Measurements from ENCODE around the gene AIF1L.

AIF1L gene

DNA sequence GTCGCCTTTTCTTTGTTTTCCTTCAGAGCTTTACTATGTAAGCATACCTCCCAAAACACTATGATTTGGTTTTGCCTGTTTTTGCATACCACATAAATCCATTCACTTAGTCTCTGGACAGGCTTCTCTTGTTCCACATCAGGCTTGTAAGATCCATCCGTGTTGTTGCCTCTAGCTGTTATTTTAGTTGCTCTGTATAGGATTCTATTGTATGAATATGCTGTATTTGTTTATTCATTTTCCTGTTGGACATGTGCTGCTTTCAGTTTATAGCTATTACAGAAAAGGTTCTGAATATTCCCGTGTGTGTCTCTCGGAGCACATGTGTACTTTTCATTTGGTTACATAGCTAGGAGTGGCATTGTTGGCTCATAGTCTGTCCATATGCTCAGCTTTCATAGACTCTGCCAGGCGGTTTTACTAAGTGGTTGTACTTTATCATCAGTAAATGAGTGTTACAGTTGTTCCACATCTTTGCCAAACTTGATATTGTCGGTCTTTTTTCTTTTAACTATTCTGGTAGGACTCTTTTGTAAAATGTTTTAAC is 70.9 kb downstream of the AIF1L start:
- Histone ChIP-seq H3F3A (ENCODE audit: insufficient read depth, low read length) (0 out of 2 replicates have a peak, but pooled peaks cover 4% of the 10 kb centered on the region), H4K20me1 (ENCODE audit: insufficient read depth, low read length) (no peaks in the 10 kb centered on the region), H3K9me2 (replicated peaks; ENCODE audit: insufficient read depth, low read length) (no peaks in the 10 kb centered on the region), H3K79me2 (ENCODE audit: low read length) (0 out of 2 replicates have a peak, but pooled peaks cover 6% of the 10 kb centered on the region), H3K9ac (ENCODE audit: low read length) (no peak overlapping the region), H3K27me3 (replicated peaks; ENCODE audit: insufficient read depth, low read length) (no peaks in the 10 kb centered on the region), H3K4me3 (ENCODE audit: low read length) (no peak overlapping the region), H3K4me1 (ENCODE audit: low read length) (0 out of 2 replicates have a peak, but pooled peaks cover 3% of the 10 kb centered on the region), H2AFZ (ENCODE audit: low read length) (no peak overlapping the region), H3K4me2 (ENCODE audit: low read depth, low read length) (no peak overlapping the region), H3K27ac (ENCODE audit: low read length) (no peak overlapping the region), H3K36me3 (replicated peaks; ENCODE audit: insufficient read depth, low read length) (peaks cover 3% of the 10 kb centered on the region; the same call in 1 of the 2 replicates), H3K9me3 (replicated peaks; ENCODE audit: insufficient read depth, low read length) (no peaks in the 10 kb centered on the region)
- TF ChIP-seq EZH2phosphoT487 (IDR thresholded peaks at IDR 0.05; ENCODE audit: low read length) (no peak), EZH2 (optimal IDR thresholded peaks at IDR 0.05; ENCODE audit: low read depth, low read length) (no peak)
- TF ChIP-seq, protein P1, sequence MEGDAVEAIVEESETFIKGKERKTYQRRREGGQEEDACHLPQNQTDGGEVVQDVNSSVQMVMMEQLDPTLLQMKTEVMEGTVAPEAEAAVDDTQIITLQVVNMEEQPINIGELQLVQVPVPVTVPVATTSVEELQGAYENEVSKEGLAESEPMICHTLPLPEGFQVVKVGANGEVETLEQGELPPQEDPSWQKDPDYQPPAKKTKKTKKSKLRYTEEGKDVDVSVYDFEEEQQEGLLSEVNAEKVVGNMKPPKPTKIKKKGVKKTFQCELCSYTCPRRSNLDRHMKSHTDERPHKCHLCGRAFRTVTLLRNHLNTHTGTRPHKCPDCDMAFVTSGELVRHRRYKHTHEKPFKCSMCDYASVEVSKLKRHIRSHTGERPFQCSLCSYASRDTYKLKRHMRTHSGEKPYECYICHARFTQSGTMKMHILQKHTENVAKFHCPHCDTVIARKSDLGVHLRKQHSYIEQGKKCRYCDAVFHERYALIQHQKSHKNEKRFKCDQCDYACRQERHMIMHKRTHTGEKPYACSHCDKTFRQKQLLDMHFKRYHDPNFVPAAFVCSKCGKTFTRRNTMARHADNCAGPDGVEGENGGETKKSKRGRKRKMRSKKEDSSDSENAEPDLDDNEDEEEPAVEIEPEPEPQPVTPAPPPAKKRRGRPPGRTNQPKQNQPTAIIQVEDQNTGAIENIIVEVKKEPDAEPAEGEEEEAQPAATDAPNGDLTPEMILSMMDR (IDR thresholded peaks at IDR 0.05; ENCODE audit: low read length) = no peak
- no peak for DNase-seq

DNA sequence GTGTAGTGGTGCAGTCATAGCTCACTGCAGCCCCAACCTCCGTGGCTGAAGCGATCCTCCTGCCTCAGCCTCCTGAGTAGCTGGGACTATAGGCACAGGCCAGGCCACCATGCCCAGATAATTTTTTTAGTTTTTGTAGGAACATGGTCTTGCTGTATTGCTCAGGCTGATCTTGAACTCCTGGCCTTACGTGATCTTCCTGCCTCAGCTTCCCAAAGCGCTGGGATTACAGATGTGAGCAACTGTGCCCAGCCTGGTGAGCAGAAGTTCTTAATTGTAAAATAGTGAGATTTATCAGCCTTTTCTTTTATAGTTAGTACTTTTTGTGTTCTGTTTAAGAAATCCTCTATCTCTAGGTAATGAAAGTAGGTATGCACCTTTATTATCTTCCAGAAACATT is 71.6 kb downstream of the AIF1L start:
- DNase-seq = no peak
- no peaks in the 10 kb centered on the region for H3K9me3 ChIP-seq (replicated peaks; ENCODE audit: insufficient read depth, low read length)
- no peak overlapping the region for H3K4me2 ChIP-seq (ENCODE audit: low read depth, low read length)
- H3F3A ChIP-seq (ENCODE audit: insufficient read depth, low read length) = 0 out of 2 replicates have a peak, but pooled peaks cover 4% of the 10 kb centered on the region
- H3K9me2 ChIP-seq (replicated peaks; ENCODE audit: insufficient read depth, low read length) = no peaks in the 10 kb centered on the region
- no peaks in the 10 kb centered on the region for H3K27me3 ChIP-seq (replicated peaks; ENCODE audit: insufficient read depth, low read length)
- no peaks in the 10 kb centered on the region for H4K20me1 ChIP-seq (ENCODE audit: insufficient read depth, low read length)
- 0 out of 2 replicates have a peak, but pooled peaks cover 6% of the 10 kb centered on the region for H3K79me2 ChIP-seq (ENCODE audit: low read length)
- TF ChIP-seq, protein P1 (IDR thresholded peaks at IDR 0.05; ENCODE audit: low read length) = no peak
- TF ChIP-seq EZH2 (optimal IDR thresholded peaks at IDR 0.05; ENCODE audit: low read depth, low read length) (no peak), EZH2phosphoT487 (IDR thresholded peaks at IDR 0.05; ENCODE audit: low read length) (no peak)
- no peak overlapping the region for H3K9ac ChIP-seq (ENCODE audit: low read length)
- H3K4me1 ChIP-seq (ENCODE audit: low read length) = 0 out of 2 replicates have a peak, but pooled peaks cover 3% of the 10 kb centered on the region
- H3K36me3 ChIP-seq (replicated peaks; ENCODE audit: insufficient read depth, low read length) = peaks cover 3% of the 10 kb centered on the region; the same call in 1 of the 2 replicates
- no peak overlapping the region for H2AFZ ChIP-seq (ENCODE audit: low read length)
- H3K4me3 ChIP-seq (ENCODE audit: low read length) = no peak overlapping the region
- no peak overlapping the region for H3K27ac ChIP-seq (ENCODE audit: low read length)

DNA sequence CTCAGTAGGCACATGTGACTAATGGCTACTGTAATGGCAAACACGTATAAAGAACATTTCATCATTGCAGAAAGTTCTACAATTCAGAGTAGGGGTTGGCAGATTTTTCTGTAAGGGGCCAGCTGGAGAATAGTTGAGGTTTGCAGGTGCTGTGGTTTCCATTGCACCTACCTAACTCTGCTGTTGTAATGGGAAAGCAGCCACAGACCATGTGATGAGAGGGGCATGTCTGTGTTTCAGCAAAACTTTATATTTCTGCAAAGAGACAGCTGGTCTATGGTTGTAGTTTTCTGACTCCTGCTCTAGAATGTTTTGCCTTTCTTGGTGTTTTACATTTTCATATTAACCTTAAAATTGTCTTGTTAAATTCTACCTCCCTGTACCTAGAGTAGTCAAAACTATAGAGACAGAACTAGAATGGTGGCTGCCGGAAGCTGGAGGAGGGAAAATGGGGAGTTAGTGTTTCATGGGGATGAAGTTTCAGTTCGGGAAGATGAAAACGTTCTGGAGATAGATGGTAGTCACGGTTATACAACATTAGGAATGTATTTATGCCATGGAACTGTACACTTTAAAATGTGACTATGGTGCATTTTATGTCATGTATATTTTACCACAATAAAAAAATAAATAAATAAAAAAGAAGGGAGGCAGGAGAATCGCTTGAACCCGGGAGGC is 73.4 kb downstream of the AIF1L start:
- H3K9me3 ChIP-seq (replicated peaks; ENCODE audit: insufficient read depth, low read length) = no peaks in the 10 kb centered on the region
- no peaks in the 10 kb centered on the region for H4K20me1 ChIP-seq (ENCODE audit: insufficient read depth, low read length)
- H3K9ac ChIP-seq (ENCODE audit: low read length) = no peak overlapping the region
- DNase-seq = peak; percentile 58
- peaks cover 6% of the 10 kb centered on the region; the same call in 1 of the 2 replicates for H3K36me3 ChIP-seq (replicated peaks; ENCODE audit: insufficient read depth, low read length)
- H2AFZ ChIP-seq (ENCODE audit: low read length) = no peak overlapping the region
- TF ChIP-seq EZH2 (optimal IDR thresholded peaks at IDR 0.05; ENCODE audit: low read depth, low read length) = no peak
- no peak for TF ChIP-seq EZH2phosphoT487 (IDR thresholded peaks at IDR 0.05; ENCODE audit: low read length)
- TF ChIP-seq, protein P1 (IDR thresholded peaks at IDR 0.05; ENCODE audit: low read length) = no peak
- H3K27me3 ChIP-seq (replicated peaks; ENCODE audit: insufficient read depth, low read length) = no peaks in the 10 kb centered on the region
- H3K4me1 ChIP-seq (ENCODE audit: low read length) = 0 out of 2 replicates have a peak, but pooled peaks cover 3% of the 10 kb centered on the region
- 0 out of 2 replicates have a peak, but pooled peaks cover 4% of the 10 kb centered on the region for H3F3A ChIP-seq (ENCODE audit: insufficient read depth, low read length)
- H3K27ac ChIP-seq (ENCODE audit: low read length) = peak overlapping the region; percentile 46; the same call in 1 of the 2 replicates
- H3K79me2 ChIP-seq (ENCODE audit: low read length) = 0 out of 2 replicates have a peak, but pooled peaks cover 6% of the 10 kb centered on the region
- H3K9me2 ChIP-seq (replicated peaks; ENCODE audit: insufficient read depth, low read length) = no peaks in the 10 kb centered on the region
- no peak overlapping the region for H3K4me2 ChIP-seq (ENCODE audit: low read depth, low read length)
- no peak overlapping the region for H3K4me3 ChIP-seq (ENCODE audit: low read length)

Data from MM.1S (cell line).